Activated naive CD8-positive, alpha-beta T cell treated with anti-CD3 and anti-CD28 coated beads, Interleukin-2, amount 50 U/mL, for 16 hours (primary cell): ENCODE results near the gene DCUN1D2.
"Not testable (repeated sequence)": the region's sequence is repeated elsewhere in the genome, so short reads cannot be mapped to it uniquely, and the experiment has no call there.

ENCODE experiments used
- DNase-seq: peaks from one replicate; pipeline ENCODE4 v3.0.0-alpha.2; 2020; ENCODE audit warnings: low read depth, low spot score

Gene DCUN1D2

GRCh38 chr13:113446488-113446854 lies 44.0 kb downstream of the DCUN1D2 start:
- no peak for DNase-seq

GRCh38 chr13:113445791-113446487 lies 44.6 kb downstream of the DCUN1D2 start:
- no peak for DNase-seq

GRCh38 chr13:113443991-113444390 lies 46.5 kb downstream of the DCUN1D2 start:
- no peak for DNase-seq

GRCh38 chr13:113442985-113443362 lies 47.5 kb downstream of the DCUN1D2 start:
- no peak for DNase-seq

GRCh38 chr13:113442354-113442984 lies 48.0 kb downstream of the DCUN1D2 start:
- no peak for DNase-seq

GRCh38 chr13:113441661-113442060 lies 48.9 kb downstream of the DCUN1D2 start:
- DNase-seq = no peak

- no peak for DNase-seq
Observed at GRCh38 chr13:113437408-113438010, 53.0 kb downstream of the DCUN1D2 start.

- DNase-seq = not testable (repeated sequence)
Observed at GRCh38 chr13:113436866-113437265, 53.6 kb downstream of the DCUN1D2 start.

GRCh38 chr13:113435907-113436306 lies 54.6 kb downstream of the DCUN1D2 start:
- not testable (repeated sequence) for DNase-seq

- DNase-seq = no peak
Observed at GRCh38 chr13:113433391-113433916, 57.1 kb downstream of the DCUN1D2 start.

- no peak for DNase-seq
Observed at GRCh38 chr13:113432506-113433270, 57.8 kb downstream of the DCUN1D2 start.

GRCh38 chr13:113431171-113431570 lies 59.3 kb downstream of the DCUN1D2 start:
- no peak for DNase-seq

GRCh38 chr13:113430378-113431110 lies 60.0 kb downstream of the DCUN1D2 start:
- DNase-seq = no peak

GRCh38 chr13:113429608-113429985 lies 60.9 kb downstream of the DCUN1D2 start:
- no peak for DNase-seq

- DNase-seq = no peak
Observed at GRCh38 chr13:113428871-113429607, 61.5 kb downstream of the DCUN1D2 start.

- DNase-seq = no peak
Observed at GRCh38 chr13:113428469-113428865, 62.0 kb downstream of the DCUN1D2 start.

- no peak for DNase-seq
Observed at GRCh38 chr13:113427562-113428468, 62.7 kb downstream of the DCUN1D2 start.

GRCh38 chr13:113426591-113426986 lies 63.9 kb downstream of the DCUN1D2 start:
- no peak for DNase-seq

- no peak for DNase-seq
Observed at GRCh38 chr13:113425941-113426590, 64.4 kb downstream of the DCUN1D2 start.
